Right hindlimb (tissue), 1 donor: ENCODE results near the gene FSCN2.

ENCODE experiments used
- DNase-seq: peaks from one replicate; pipeline ENCODE4 v3.0.0-alpha.2; 2018

The FSCN2 gene

GRCh38 chr17:81512562-81513371 is 15.4 kb upstream of the FSCN2 start, which contains the start of gene ACTG1:
TSS of gene ACTG1 (minus strand) at chr17:81512799. CDS start at chr17:81512354, 445 bp downstream.
- peak; percentile 96 for DNase-seq

- peak; percentile 80 for DNase-seq
Measured at GRCh38 chr17:81513372-81513752, 14.8 kb upstream of the FSCN2 start.

- DNase-seq, result peak; percentile 84
Measured at GRCh38 chr17:81513753-81514488, 14.3 kb upstream of the FSCN2 start.

GRCh38 chr17:81514489-81514738 is 13.8 kb upstream of the FSCN2 start:
- no peak for DNase-seq

- peak; percentile 87 for DNase-seq
Measured at GRCh38 chr17:81514739-81515529, 13.2 kb upstream of the FSCN2 start.

- DNase-seq, result no peak
Measured at GRCh38 chr17:81515530-81516041, 12.6 kb upstream of the FSCN2 start.

GRCh38 chr17:81516439-81516838 is 11.7 kb upstream of the FSCN2 start:
- DNase-seq, result peak; percentile 18

GRCh38 chr17:81517009-81517338 is 11.2 kb upstream of the FSCN2 start:
- DNase-seq, result peak; percentile 25

- DNase-seq, result peak; percentile 52
Measured at GRCh38 chr17:81517339-81518112, 10.7 kb upstream of the FSCN2 start.

- DNase-seq, result no peak
Measured at GRCh38 chr17:81518113-81518784, 9.9 kb upstream of the FSCN2 start.

- DNase-seq, result peak; percentile 43
Measured at GRCh38 chr17:81518785-81519283, 9.3 kb upstream of the FSCN2 start.

- DNase-seq, result peak; percentile 39
Measured at GRCh38 chr17:81519284-81520020, 8.7 kb upstream of the FSCN2 start.

- DNase-seq, result peak; percentile 19
Measured at GRCh38 chr17:81520021-81520901, 7.9 kb upstream of the FSCN2 start.

- DNase-seq, result peak; percentile 68
Measured at GRCh38 chr17:81522491-81523401, 5.4 kb upstream of the FSCN2 start.

GRCh38 chr17:81523402-81524038 is 4.7 kb upstream of the FSCN2 start:
- DNase-seq, result peak; percentile 78

- no peak for DNase-seq
Measured at GRCh38 chr17:81524039-81524864, 3.9 kb upstream of the FSCN2 start.

- peak; percentile 18 for DNase-seq
Measured at GRCh38 chr17:81524865-81525159, 3.4 kb upstream of the FSCN2 start.
